ENCODE data around the gene RYR1. TPM values are rescaled to one million over a fixed set of nuclear protein-coding genes. Genes with fewer than 3 reads are reported as not detected.

RYR1 gene
- total RNA-seq, 2 donors from 2014 or later: 0.84 to 3.3 TPM

- Histone ChIP-seq H3K9ac (ENCODE audit: extremely low read depth, low read length, poor library complexity, severe bottlenecking) (no peak overlapping the region), H3K9me3 (ENCODE audit: control insufficient read depth, low read length) (peaks cover 10% of the 10 kb centered on the region), H3K4me3 (ENCODE audit: low read length) (no peak overlapping the region), H3K27ac (ENCODE audit: low read depth, low read length) (no peak overlapping the region), H3K27me3 (ENCODE audit: control insufficient read depth, insufficient read depth, low read length, poor library complexity, severe bottlenecking) (no peaks in the 10 kb centered on the region), H3K4me1 (ENCODE audit: control insufficient read depth, insufficient read depth, low read length) (no peaks in the 10 kb centered on the region), H3K36me3 (ENCODE audit: control insufficient read depth, insufficient read depth, low read length) (no peaks in the 10 kb centered on the region)
- no peak overlapping the region for H3K4me3 Mint-ChIP-seq
- peaks cover 28% of the 10 kb centered on the region for H3K9me3 Mint-ChIP-seq
- no peaks in the 10 kb centered on the region for H3K4me1 Mint-ChIP-seq
- peaks cover 9% of the 10 kb centered on the region for H3K36me3 Mint-ChIP-seq (ENCODE audit: low read depth)
- TF ChIP-seq CTCF (conservative IDR thresholded peaks at IDR 0.05): no peak
- WGBS, 2 experiments (ENCODE audit: insufficient coverage in 1 of 2, insufficient read length in 1 of 2): 94 to 100% methylated on average over 1 to 6 of the region's 6 CpGs
- no peaks in the 10 kb centered on the region for H3K27me3 Mint-ChIP-seq (ENCODE audit: insufficient read depth)
- no peak for DNase-seq
- H3K27ac Mint-ChIP-seq: no peak overlapping the region
Measured at GRCh38 chr19:38538793-38539528, 105.5 kb downstream of the RYR1 start.

GRCh38 chr19:38539751-38540150 is 106.3 kb downstream of the RYR1 start:
- Histone ChIP-seq H3K4me1 (ENCODE audit: control insufficient read depth, insufficient read depth, low read length) (no peaks in the 10 kb centered on the region), H3K27me3 (ENCODE audit: control insufficient read depth, insufficient read depth, low read length, poor library complexity, severe bottlenecking) (no peaks in the 10 kb centered on the region), H3K9ac (ENCODE audit: extremely low read depth, low read length, poor library complexity, severe bottlenecking) (no peak overlapping the region), H3K27ac (ENCODE audit: low read depth, low read length) (no peak overlapping the region), H3K4me3 (ENCODE audit: low read length) (no peak overlapping the region), H3K9me3 (ENCODE audit: control insufficient read depth, low read length) (peaks cover 10% of the 10 kb centered on the region), H3K36me3 (ENCODE audit: control insufficient read depth, insufficient read depth, low read length) (no peaks in the 10 kb centered on the region)
- peaks cover 3% of the 10 kb centered on the region for H3K4me1 Mint-ChIP-seq
- H3K36me3 Mint-ChIP-seq (ENCODE audit: low read depth): peaks cover 7% of the 10 kb centered on the region
- no peak for DNase-seq
- H3K27me3 Mint-ChIP-seq (ENCODE audit: insufficient read depth): no peaks in the 10 kb centered on the region
- H3K9me3 Mint-ChIP-seq: peaks cover 21% of the 10 kb centered on the region
- no peak overlapping the region for H3K4me3 Mint-ChIP-seq
- 53% methylated on average over 1 of the region's 1 CpG; no CpG with 5 or more reads in 1 of the 2 experiments for WGBS, 2 experiments (ENCODE audit: insufficient coverage in 1 of 2, insufficient read length in 1 of 2)
- TF ChIP-seq CTCF (conservative IDR thresholded peaks at IDR 0.05): no peak
- no peak overlapping the region for H3K27ac Mint-ChIP-seq

GRCh38 chr19:38542040-38542439 is 108.5 kb downstream of the RYR1 start:
- peaks cover 1% of the 10 kb centered on the region for H3K9me3 Mint-ChIP-seq
- H3K9ac ChIP-seq (ENCODE audit: extremely low read depth, low read length, poor library complexity, severe bottlenecking): no peak overlapping the region
- H3K4me1 Mint-ChIP-seq: peaks cover 4% of the 10 kb centered on the region
- TF ChIP-seq CTCF (conservative IDR thresholded peaks at IDR 0.05): no peak
- no peak overlapping the region for H3K4me3 ChIP-seq (ENCODE audit: low read length)
- no peak for DNase-seq
- H3K36me3 Mint-ChIP-seq (ENCODE audit: low read depth): no peaks in the 10 kb centered on the region
- no peak overlapping the region for H3K27ac ChIP-seq (ENCODE audit: low read depth, low read length)
- no peak overlapping the region for H3K27ac Mint-ChIP-seq
- no peaks in the 10 kb centered on the region for H3K27me3 Mint-ChIP-seq (ENCODE audit: insufficient read depth)
- no peaks in the 10 kb centered on the region for H3K36me3 ChIP-seq (ENCODE audit: control insufficient read depth, insufficient read depth, low read length)
- H3K4me3 Mint-ChIP-seq: no peak overlapping the region
- H3K4me1 ChIP-seq (ENCODE audit: control insufficient read depth, insufficient read depth, low read length): no peaks in the 10 kb centered on the region
- no peaks in the 10 kb centered on the region for H3K9me3 ChIP-seq (ENCODE audit: control insufficient read depth, low read length)
- no peaks in the 10 kb centered on the region for H3K27me3 ChIP-seq (ENCODE audit: control insufficient read depth, insufficient read depth, low read length, poor library complexity, severe bottlenecking)
- 82 to 100% methylated on average over 1 to 2 of the region's 4 CpGs for WGBS, 2 experiments (ENCODE audit: insufficient coverage in 1 of 2, insufficient read length in 1 of 2)
